Body of pancreas (tissue), 4 donors: ENCODE results near the gene SERPINA12. TPM values are rescaled to one million over a fixed set of nuclear protein-coding genes. Genes with fewer than 3 reads are reported as not detected.

Source experiments
- ATAC-seq: fragments of 150-250 bp; one replicate; pipeline ENCODE4 v1.9.1; 2016
- DNase-seq, 4 donors: peaks; one replicate each; pipeline ENCODE4 v3.0.0-alpha.2; 2019
- H3K27ac ChIP-seq, 4 donors: fragments of 200-600 bp; sonication (generic); 1 replicate in 3 of 4; 2 replicates in 1 of 4; pipeline versions ENCODE4 v1.5.1 to v1.6.1; 2016 to 2019; ENCODE audit warnings: mild to moderate bottlenecking in 1 of 4, mixed read lengths in 1 of 4, moderate library complexity in 1 of 4
- H3K27me3 ChIP-seq, 2 donors: fragments of 200-600 bp; sonication (generic); one replicate each; pipeline ENCODE4 v1.6.0; 2016; ENCODE audit warnings: mild to moderate bottlenecking in 1 of 2
- H3K36me3 ChIP-seq, 2 donors: fragments of 200-600 bp; sonication (generic); replicated peaks in 1 of 2; 2 replicates each; pipeline ENCODE4 v1.5.1; 2016; ENCODE audit warnings: low read depth in 2 of 2; ENCODE audit not compliant: insufficient read depth in 1 of 2
- H3K4me1 ChIP-seq: fragments of 200-600 bp; sonication (generic); one replicate; pipeline ENCODE4 v1.6.0; 2016
- H3K4me3 ChIP-seq, 2 donors: fragments of 200-600 bp; sonication (generic); 1 replicate in 1 of 2; 2 replicates in 1 of 2; pipeline ENCODE4 v1.5.1; 2016 to 2019
- H3K9me3 ChIP-seq, 3 donors: fragments of 200-600 bp; sonication (generic); 1 replicate in 2 of 3; 2 replicates in 1 of 3; pipeline ENCODE4 v1.5.1; 2016
- POLR2A ChIP-seq, 3 donors: fragments of 450-650 bp; IDR thresholded peaks; one replicate each; pipeline ENCODE4 v1.6.1; 2016; ENCODE audit warnings: antibody characterized with exemption in 3 of 3, mild to moderate bottlenecking in 2 of 3
- WGBS, 2 donors: methylation state at CpG; one replicate each; pipeline ENCODE4 v1.1.5; 2017; 5-methylcytosine and 5-hydroxymethylcytosine counted together
- intact Hi-C: fragments of 100-400 bp; cut with DNase I; formaldehyde crosslinking; loops from one replicate; pipeline ENCODE4 v1.15.1; 2023
- total RNA-seq, 2 donors: library from RNA; depleted of rRNA; stranded (reverse); fragments of >200 nt; gene quantifications; one replicate each; pipeline ENCODE4 v1.1.0, GENCODE V29; 2016
- TF ChIP-seq, protein P1 (sequence below), 7 experiments: fragments of 450-650 bp in 4 of 7; fragments of 200-600 bp in 3 of 7; sonication (generic) in 3 of 7; IDR thresholded peaks; one replicate each; pipeline ENCODE4 v1.5.1; 2016 to 2019; ENCODE audit warnings: antibody characterized with exemption in 7 of 7

The SERPINA12 gene
- total RNA-seq, 2 donors from 2014 or later, result not detected

DNA sequence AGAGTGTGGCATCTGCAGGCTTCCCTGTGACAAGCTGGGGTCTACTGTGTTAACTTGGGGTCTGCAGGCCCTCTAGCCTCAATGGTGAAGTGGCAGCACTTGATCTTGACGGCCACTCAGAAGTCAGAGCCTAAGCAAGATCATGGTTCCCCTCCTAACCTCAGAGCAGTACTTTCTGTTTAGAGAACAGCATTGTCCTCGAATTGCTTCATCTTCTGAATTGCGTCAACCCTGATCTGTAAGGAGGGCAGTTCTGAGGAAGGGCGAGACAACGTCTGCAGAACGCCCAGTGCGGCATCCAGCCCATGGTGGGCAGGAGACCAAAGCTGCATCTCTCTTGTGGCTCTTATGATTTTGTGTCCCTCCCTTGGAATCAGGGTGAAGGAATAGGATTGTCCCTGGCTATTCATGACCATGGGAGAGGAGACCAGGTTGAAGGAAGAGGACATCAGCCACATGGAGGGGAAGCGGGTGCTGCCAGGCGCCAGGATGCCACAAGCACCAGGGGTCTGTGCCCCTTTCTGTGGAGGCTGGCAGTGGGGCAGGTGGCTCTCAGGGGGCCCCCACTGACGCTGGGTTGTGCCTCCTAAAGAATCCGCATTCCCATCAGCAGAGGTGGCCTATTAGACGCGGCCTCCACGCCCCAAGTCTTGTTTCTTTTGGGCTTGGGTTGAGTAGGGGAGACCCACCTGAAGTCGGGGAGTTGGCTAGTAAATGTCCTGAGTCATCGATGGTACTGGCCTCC lies 35.4 kb downstream of the SERPINA12 start:
- H3K4me3 ChIP-seq, result no peak overlapping the region
- WGBS, 2 donors, result 74 to 87% methylated on average over 11 to 16 of the region's 16 CpGs
- no peaks in the 10 kb centered on the region for H3K4me1 ChIP-seq
- DNase-seq (no peak), ATAC-seq (no peak)
- H3K9me3 ChIP-seq, result peaks cover 0 to 3% (median 0%) of the 10 kb centered on the region in 3 donors
- no peak overlapping the region for H3K27ac ChIP-seq
- no peaks in the 10 kb centered on the region for H3K27me3 ChIP-seq
- no peaks in the 10 kb centered on the region for H3K36me3 ChIP-seq
- intact Hi-C loops, result no loop called here
- TF ChIP-seq, protein P1, sequence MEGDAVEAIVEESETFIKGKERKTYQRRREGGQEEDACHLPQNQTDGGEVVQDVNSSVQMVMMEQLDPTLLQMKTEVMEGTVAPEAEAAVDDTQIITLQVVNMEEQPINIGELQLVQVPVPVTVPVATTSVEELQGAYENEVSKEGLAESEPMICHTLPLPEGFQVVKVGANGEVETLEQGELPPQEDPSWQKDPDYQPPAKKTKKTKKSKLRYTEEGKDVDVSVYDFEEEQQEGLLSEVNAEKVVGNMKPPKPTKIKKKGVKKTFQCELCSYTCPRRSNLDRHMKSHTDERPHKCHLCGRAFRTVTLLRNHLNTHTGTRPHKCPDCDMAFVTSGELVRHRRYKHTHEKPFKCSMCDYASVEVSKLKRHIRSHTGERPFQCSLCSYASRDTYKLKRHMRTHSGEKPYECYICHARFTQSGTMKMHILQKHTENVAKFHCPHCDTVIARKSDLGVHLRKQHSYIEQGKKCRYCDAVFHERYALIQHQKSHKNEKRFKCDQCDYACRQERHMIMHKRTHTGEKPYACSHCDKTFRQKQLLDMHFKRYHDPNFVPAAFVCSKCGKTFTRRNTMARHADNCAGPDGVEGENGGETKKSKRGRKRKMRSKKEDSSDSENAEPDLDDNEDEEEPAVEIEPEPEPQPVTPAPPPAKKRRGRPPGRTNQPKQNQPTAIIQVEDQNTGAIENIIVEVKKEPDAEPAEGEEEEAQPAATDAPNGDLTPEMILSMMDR (IDR thresholded peaks at IDR 0.05), result no peak
- no peak for TF ChIP-seq POLR2A (IDR thresholded peaks at IDR 0.05)

DNA sequence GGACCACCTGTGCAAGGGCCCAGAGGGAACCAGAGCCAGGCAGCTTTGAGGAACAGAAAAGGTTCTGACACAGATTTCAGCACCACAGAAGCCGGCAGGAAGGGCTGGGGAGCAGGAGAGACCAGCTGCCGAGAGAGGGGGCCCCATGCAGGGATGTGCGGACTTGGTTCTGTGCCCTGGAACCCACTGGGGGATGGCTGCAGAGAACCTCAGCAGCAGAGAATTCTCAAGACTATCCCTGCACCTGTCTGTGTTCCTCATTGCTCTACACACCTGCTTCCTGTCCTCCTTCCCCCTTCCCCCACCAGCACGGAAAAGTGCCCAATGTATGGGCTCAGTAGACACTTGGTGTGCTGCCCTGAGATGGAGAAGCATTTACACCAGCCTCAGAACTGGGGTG lies 36.4 kb downstream of the SERPINA12 start:
- TF ChIP-seq POLR2A (IDR thresholded peaks at IDR 0.05), result no peak
- TF ChIP-seq, protein P1 (IDR thresholded peaks at IDR 0.05), result no peak
- Histone ChIP-seq H3K4me3 (no peak overlapping the region), H3K27me3 (no peaks in the 10 kb centered on the region), H3K4me1 (no peaks in the 10 kb centered on the region), H3K36me3 (no peaks in the 10 kb centered on the region), H3K9me3 (no peaks in the 10 kb centered on the region), H3K27ac (no peak overlapping the region)
- DNase-seq (no peak), ATAC-seq (no peak)
- 65 to 77% methylated on average over 4 of the region's 4 CpGs for WGBS, 2 donors
- intact Hi-C loops, result no loop called here

DNA sequence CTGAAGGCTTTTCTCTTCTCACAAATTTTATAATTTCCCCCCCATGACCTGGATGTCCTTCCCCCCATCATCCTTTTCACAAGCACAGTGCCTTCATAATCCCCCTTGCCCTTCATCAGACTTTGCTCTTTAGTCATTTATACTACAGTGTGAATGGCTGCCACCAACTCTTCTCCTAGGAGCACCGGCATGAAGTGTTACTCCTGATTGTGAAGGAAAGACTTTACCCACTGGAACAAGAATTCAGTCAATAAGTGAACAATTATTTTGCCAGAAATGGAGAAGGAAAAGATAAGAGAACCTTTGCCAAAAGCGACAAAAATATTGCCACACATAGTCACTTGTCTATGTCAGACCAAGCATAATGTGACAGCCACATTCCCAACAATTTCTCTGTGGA lies 38.2 kb downstream of the SERPINA12 start:
- 60 to 62% methylated on average over 2 of the region's 2 CpGs for WGBS, 2 donors
- no peak for DNase-seq
- H3K27ac ChIP-seq, result no peak overlapping the region
- no peak for ATAC-seq
- no peak overlapping the region for H3K4me3 ChIP-seq
- H3K9me3 ChIP-seq, result no peaks in the 10 kb centered on the region
- intact Hi-C loops, result no loop called here
- H3K36me3 ChIP-seq, result no peaks in the 10 kb centered on the region
- TF ChIP-seq POLR2A (IDR thresholded peaks at IDR 0.05), result no peak
- no peaks in the 10 kb centered on the region for H3K4me1 ChIP-seq
- H3K27me3 ChIP-seq, result no peaks in the 10 kb centered on the region

DNA sequence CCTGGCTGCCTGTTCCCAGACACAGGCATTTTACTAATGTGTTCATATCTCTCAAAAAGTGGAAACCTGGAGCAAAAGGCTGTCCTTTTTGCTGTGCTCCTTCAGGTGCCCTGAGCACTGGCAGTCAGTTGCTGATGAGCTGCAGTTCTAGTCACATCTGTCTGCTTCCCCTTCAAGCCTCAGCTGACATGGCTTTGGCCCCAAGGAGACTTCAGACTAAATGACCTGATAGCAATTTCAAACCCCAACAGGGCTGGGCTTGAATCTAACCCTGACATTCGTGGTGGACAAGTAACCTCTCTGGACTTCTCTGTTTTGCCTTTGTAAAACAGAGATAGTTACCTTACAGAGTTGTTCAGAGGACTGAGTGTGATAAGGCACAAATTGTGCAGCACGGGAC lies 39.0 kb downstream of the SERPINA12 start:
- no peak for DNase-seq
- H3K9me3 ChIP-seq, result no peaks in the 10 kb centered on the region
- H3K36me3 ChIP-seq, result no peaks in the 10 kb centered on the region
- intact Hi-C loops, result no loop called here
- TF ChIP-seq, protein P1 (IDR thresholded peaks at IDR 0.05), result no peak
- no peak for TF ChIP-seq POLR2A (IDR thresholded peaks at IDR 0.05)
- H3K27me3 ChIP-seq, result no peaks in the 10 kb centered on the region
- H3K4me1 ChIP-seq, result no peaks in the 10 kb centered on the region
- H3K27ac ChIP-seq, result no peak overlapping the region
- no peak for ATAC-seq
- H3K4me3 ChIP-seq, result no peak overlapping the region
- 59% methylated on average over 2 of the region's 2 CpGs for WGBS, 2 donors

DNA sequence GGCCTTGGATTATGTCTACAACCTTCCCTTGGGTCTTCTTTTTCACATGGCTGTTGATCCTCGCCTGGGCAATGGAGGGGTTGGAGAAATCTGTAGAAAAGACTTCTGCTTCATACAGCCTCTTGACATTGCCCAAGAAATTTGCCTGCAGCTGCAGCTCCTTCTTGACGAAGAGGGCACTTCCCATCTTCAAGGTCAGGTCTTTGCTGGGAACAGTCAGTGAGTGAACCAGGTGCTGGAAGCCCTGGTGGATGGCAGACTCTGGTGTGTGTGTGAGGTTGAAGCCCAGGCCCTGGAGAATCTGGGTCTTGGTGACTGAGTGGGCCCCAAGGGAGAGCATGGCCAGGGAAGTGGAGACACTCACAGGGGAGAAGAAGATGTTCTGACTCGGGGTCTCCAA lies 40.0 kb downstream of the SERPINA12 start:
- no peaks in the 10 kb centered on the region for H3K27me3 ChIP-seq
- no peaks in the 10 kb centered on the region for H3K36me3 ChIP-seq
- H3K4me3 ChIP-seq, result no peak overlapping the region
- DNase-seq (no peak), ATAC-seq (no peak)
- WGBS, 2 donors, result 68 to 85% methylated on average over 3 of the region's 3 CpGs
- H3K27ac ChIP-seq, result no peak overlapping the region
- intact Hi-C loops, result no loop called here
- no peaks in the 10 kb centered on the region for H3K4me1 ChIP-seq
- TF ChIP-seq, protein P1 (IDR thresholded peaks at IDR 0.05), result no peak
- TF ChIP-seq POLR2A (IDR thresholded peaks at IDR 0.05), result no peak
- peaks cover 0 to 5% (median 0%) of the 10 kb centered on the region in 3 donors for H3K9me3 ChIP-seq
